Thoracic aorta (tissue), 2 donors: ENCODE results near the gene EFCAB8. TPM values are rescaled to one million over a fixed set of nuclear protein-coding genes. Genes with fewer than 3 reads are reported as not detected.
"Not testable (repeated sequence)": the region's sequence is repeated elsewhere in the genome, so short reads cannot be mapped to it uniquely, and the experiment has no call there.

Experiments used
- ATAC-seq: fragments of 150-250 bp; one replicate; pipeline ENCODE4 v1.8.0; 2017; ENCODE audit warnings: low read depth; ENCODE audit not compliant: insufficient number of reproducible peaks, low FRiP score
- DNase-seq: peaks from one replicate; pipeline ENCODE4 v3.0.0-alpha.2; 2020; ENCODE audit warnings: low spot score
- H3K27ac ChIP-seq, 2 donors: fragments of 200-600 bp; sonication (generic); 1 replicate in 1 of 2; 2 replicates in 1 of 2; pipeline ENCODE4 v1.5.1; 2016; ENCODE audit warnings: mild to moderate bottlenecking in 2 of 2, moderate library complexity in 2 of 2
- H3K27me3 ChIP-seq: fragments of 200-600 bp; sonication (generic); replicated peaks from 2 replicates; pipeline ENCODE4 v1.6.0; 2016; ENCODE audit warnings: mild to moderate bottlenecking; ENCODE audit not compliant: insufficient read depth
- H3K36me3 ChIP-seq: fragments of 200-600 bp; sonication (generic); one replicate; pipeline ENCODE4 v1.5.1; 2016
- H3K4me1 ChIP-seq, 2 donors: fragments of 200-600 bp; sonication (generic); 1 replicate in 1 of 2; 2 replicates in 1 of 2; pipeline versions ENCODE4 v1.5.1 to v1.6.0; 2016; ENCODE audit warnings: low read depth in 2 of 2, mild to moderate bottlenecking in 1 of 2; ENCODE audit not compliant: control insufficient read depth in 1 of 2
- H3K4me3 ChIP-seq: fragments of 200-600 bp; sonication (generic); 2 replicates; pipeline ENCODE4 v1.5.1; 2016; ENCODE audit warnings: mild to moderate bottlenecking
- H3K9me3 ChIP-seq: fragments of 200-600 bp; sonication (generic); 2 replicates; pipeline ENCODE4 v1.5.1; 2016
- CTCF ChIP-seq: fragments of 200-600 bp; sonication (generic); IDR thresholded peaks from one replicate; pipeline ENCODE4 v1.5.1; 2019; ENCODE audit warnings: antibody characterized with exemption
- total RNA-seq, 2 donors: library from RNA; depleted of rRNA; stranded (reverse); fragments of >200 nt; gene quantifications; one replicate each; pipeline versions ENCODE4 v1.1.0 to v1.2.3, GENCODE V29; 2016

EFCAB8 gene
- total RNA-seq, 2 donors from 2014 or later = 1.5 to 2.9 TPM

GRCh38 chr20:32869562-32869961 lies 10.8 kb downstream of the EFCAB8 start:
- no peaks in the 10 kb centered on the region for H3K4me1 ChIP-seq
- H3K27me3 ChIP-seq = no peaks in the 10 kb centered on the region
- no peak for TF ChIP-seq CTCF
- H3K27ac ChIP-seq = no peak overlapping the region
- ATAC-seq (no peak), DNase-seq (no peak)
- no peaks in the 10 kb centered on the region for H3K9me3 ChIP-seq
- H3K4me3 ChIP-seq = no peak overlapping the region
- H3K36me3 ChIP-seq = no peaks in the 10 kb centered on the region

- not testable (repeated sequence) for H3K4me1 ChIP-seq, ATAC-seq, H3K27me3 ChIP-seq, H3K9me3 ChIP-seq, H3K4me3 ChIP-seq, H3K36me3 ChIP-seq, H3K27ac ChIP-seq, DNase-seq
These were observed 11.8 kb downstream of the EFCAB8 start for GRCh38 chr20:32870526-32870925.

GRCh38 chr20:32870985-32871384 lies 12.3 kb downstream of the EFCAB8 start:
- Histone ChIP-seq H3K27ac (no peak overlapping the region), H3K4me1 (no peaks in the 10 kb centered on the region), H3K27me3 (no peaks in the 10 kb centered on the region), H3K9me3 (no peaks in the 10 kb centered on the region), H3K36me3 (no peaks in the 10 kb centered on the region), H3K4me3 (no peak overlapping the region)
- DNase-seq (no peak), ATAC-seq (no peak)
- no peak for TF ChIP-seq CTCF

GRCh38 chr20:32871627-32872160 lies 13.0 kb downstream of the EFCAB8 start:
- Histone ChIP-seq H3K27me3 (no peaks in the 10 kb centered on the region), H3K36me3 (no peaks in the 10 kb centered on the region), H3K4me3 (no peak overlapping the region), H3K27ac (no peak overlapping the region), H3K4me1 (no peaks in the 10 kb centered on the region), H3K9me3 (no peaks in the 10 kb centered on the region)
- ATAC-seq = no peak
- DNase-seq = no peak
- no peak for TF ChIP-seq CTCF

DNA sequence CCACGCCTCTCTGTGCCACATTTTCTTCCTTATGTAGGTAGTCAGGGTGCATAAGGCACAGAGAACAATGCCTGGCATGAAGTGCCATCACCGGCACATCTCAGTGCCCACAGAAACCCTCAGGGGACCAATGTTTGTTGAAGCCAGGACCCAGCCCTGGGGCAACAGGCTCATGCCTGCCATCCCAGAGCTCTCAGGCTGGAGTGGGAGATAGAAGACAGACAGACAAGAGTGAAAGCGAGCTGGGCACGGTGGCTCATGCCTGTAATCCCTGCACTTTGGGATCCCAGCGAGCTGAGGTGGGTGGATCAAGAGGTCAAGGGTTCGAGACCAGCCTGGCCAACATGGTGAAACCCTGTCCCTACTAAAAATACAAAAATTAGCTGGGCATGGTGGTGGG lies 13.5 kb downstream of the EFCAB8 start:
- H3K4me3 ChIP-seq = no peak overlapping the region
- no peaks in the 10 kb centered on the region for H3K36me3 ChIP-seq
- no peaks in the 10 kb centered on the region for H3K9me3 ChIP-seq
- ATAC-seq = no peak
- H3K4me1 ChIP-seq = no peaks in the 10 kb centered on the region
- DNase-seq = no peak
- no peak for TF ChIP-seq CTCF
- H3K27ac ChIP-seq = no peak overlapping the region
- no peaks in the 10 kb centered on the region for H3K27me3 ChIP-seq

- TF ChIP-seq CTCF = no peak
- no peaks in the 10 kb centered on the region for H3K36me3 ChIP-seq
- no peaks in the 10 kb centered on the region for H3K27me3 ChIP-seq
- ATAC-seq = no peak
- H3K4me1 ChIP-seq = no peaks in the 10 kb centered on the region
- no peak for DNase-seq
- no peaks in the 10 kb centered on the region for H3K9me3 ChIP-seq
- H3K27ac ChIP-seq = no peak overlapping the region
- H3K4me3 ChIP-seq = no peak overlapping the region
These were observed 16.9 kb downstream of the EFCAB8 start for GRCh38 chr20:32875673-32876072.
